ENCODE results near the gene DAB2IP. TPM values are rescaled to one million over a fixed set of nuclear protein-coding genes. Genes with fewer than 3 reads are reported as not detected.

DAB2IP gene
- total and polyA plus RNA-seq, 2 of the 4 experiments (the other 2 are of a cell fraction) = 5.6 to 17.2 TPM

GRCh38 chr9:121604242-121604641 lies 47.2 kb upstream of the DAB2IP start:
- CTCF ChIA-PET = interaction anchor here (0.9 kb wide), 1 partner anchor 16 kb away, joined by 4 read pairs; no protein-coding TSS in a partner anchor
- DNase-seq = no peak
- Histone ChIP-seq H3K27ac (ENCODE audit: insufficient read depth, low read length) (no peak overlapping the region), H3K4me3 (ENCODE audit: insufficient read depth, low read depth, low read length) (no peak overlapping the region), H3K79me1 (ENCODE audit: low read depth in 1 of 2, low read length in 2 of 2) (peaks cover 4 to 18% of the 10 kb centered on the region in 2 experiments; a peak in 3 of 4 replicates), H2BK5ac (ENCODE audit: low read depth, low read length, poor library complexity, severe bottlenecking) (no peak overlapping the region), H3K9me3 (ENCODE audit: control insufficient read depth, insufficient read depth, low read length) (no peaks in the 10 kb centered on the region), H2BK120ac (ENCODE audit: low read depth, low read length) (no peak overlapping the region), H2AK9ac (replicated peaks; ENCODE audit: low read depth, low read length, poor library complexity) (no peak overlapping the region), H2AK5ac (ENCODE audit: low read depth, low read length) (0 out of 2 replicates have a peak overlapping the region, but pooled peaks have one; percentile 48), H4K8ac (ENCODE audit: low read depth in 2 of 2, low read length in 2 of 2) (peak overlapping the region in 1 of 2 experiments; percentile 3; a peak in 1 of 4 replicates), H4K20me1 (ENCODE audit: insufficient read depth, low read length) (peaks cover 33% of the 10 kb centered on the region; the same call in 1 of the 2 replicates), H3K18ac (ENCODE audit: low read depth, low read length) (no peak overlapping the region), H3K56ac (ENCODE audit: extremely low read depth, insufficient read depth, low read length) (no peak overlapping the region), H3K4ac (ENCODE audit: low read depth, low read length) (no peak overlapping the region), H3K14ac (replicated peaks; ENCODE audit: low read depth, low read length) (0 out of 2 replicates have a peak overlapping the region, but pooled peaks have one; percentile 27), H3K9ac (ENCODE audit: low read depth, low read length) (no peak overlapping the region), H4K5ac (ENCODE audit: low read depth, low read length) (no peak overlapping the region), H3K4me1 (ENCODE audit: control insufficient read depth, insufficient read depth, low read length) (peaks cover 11% of the 10 kb centered on the region; the same call in 1 of the 2 replicates), H3K23ac (ENCODE audit: low read depth, low read length) (no peak overlapping the region), H4K91ac (ENCODE audit: insufficient read depth, low read depth, low read length) (no peak overlapping the region), H2BK20ac (ENCODE audit: low read depth, low read length) (no peak overlapping the region), H3K9me1 (ENCODE audit: insufficient read depth, low read length) (no peaks in the 10 kb centered on the region), H2AFZ (replicated peaks; ENCODE audit: low read length, poor library complexity) (peak overlapping the region; percentile 46), H3K27me3 (ENCODE audit: control insufficient read depth, insufficient read depth, low read length) (peaks cover 3% of the 10 kb centered on the region; the same call in 1 of the 2 replicates), H2BK15ac (ENCODE audit: low read depth, low read length) (no peak overlapping the region), H3K4me2 (ENCODE audit: low read depth, low read length) (no peak overlapping the region), H3K36me3 (ENCODE audit: control insufficient read depth, insufficient read depth, low read length) (no peaks in the 10 kb centered on the region)
- intact Hi-C loops (cut with micrococcal nuclease) = no loop called here
- no peak for TF ChIP-seq MAFK (IDR thresholded peaks at IDR 0.05; ENCODE audit: low read depth, low read length)
- no peak for TF ChIP-seq USF2 (IDR thresholded peaks at IDR 0.05; ENCODE audit: low read depth, low read length)
- TF ChIP-seq RFX5 (IDR thresholded peaks at IDR 0.05; ENCODE audit: low read depth, low read length) = no peak
- no peak; the same call in 1 of the 2 replicates for TF ChIP-seq BHLHE40 (IDR thresholded peaks at IDR 0.05; ENCODE audit: low read depth, low read length)
- TF ChIP-seq FOS (IDR thresholded peaks at IDR 0.05; ENCODE audit: low read depth, low read length) = no peak
- no peak for TF ChIP-seq NFE2L2 (IDR thresholded peaks at IDR 0.05; ENCODE audit: low read depth, low read length)
- TF ChIP-seq CTCF (conservative IDR thresholded peaks at IDR 0.05; ENCODE audit: low read depth, low read length) = no peak
- no peak for TF ChIP-seq SMC3 (IDR thresholded peaks at IDR 0.05; ENCODE audit: low read depth, low read length)
- TF ChIP-seq MXI1 (IDR thresholded peaks at IDR 0.05; ENCODE audit: borderline replicate concordance, low read depth, low read length) = no peak
- no peak for TF ChIP-seq RAD21 (IDR thresholded peaks at IDR 0.05; ENCODE audit: low read length)
- no peak for TF ChIP-seq CEBPB (IDR thresholded peaks at IDR 0.05; ENCODE audit: low read depth, low read length)
- TF ChIP-seq MAZ (IDR thresholded peaks at IDR 0.05; ENCODE audit: borderline replicate concordance, low read depth, low read length) = no peak
- WGBS, 2 experiments (ENCODE audit: extremely low coverage in 2 of 2, insufficient read length in 1 of 2) = 67% methylated on average over 3 of the region's 4 CpGs; no CpG with 5 or more reads in 1 of the 2 experiments
- dilution Hi-C loops (cut with HindIII; ENCODE audit: low sequenced_read_pairs, unreplicated experiment) = no loop called here
- no TSS peak for BruUV-seq (replicated peaks)
- POLR2A ChIA-PET (ENCODE audit: unreplicated experiment) = no interaction called here
- ATAC-seq (ENCODE audit: low read depth) = no peak
- in situ Hi-C loops (cut with MboI; ENCODE audit: low sequenced_read_pairs) = no loop called here
